Measurements from ENCODE around the gene UBA6. TPM values are rescaled to one million over a fixed set of nuclear protein-coding genes. Genes with fewer than 3 reads are reported as not detected.

UBA6 gene
- total RNA-seq, 4 donors from 2014 or later, result 49.2 to 82.6 (median 77.5) TPM

GRCh38 chr4:67702166-67702565 lies 1.2 kb upstream of the UBA6 start:
- no peak for ATAC-seq (ENCODE audit: low FRiP score)
- TF ChIP-seq CTCF (IDR thresholded peaks at IDR 0.05), result no peak
- no peak for DNase-seq (ENCODE audit: low spot score)

GRCh38 chr4:67701517-67701850 lies 529 bp upstream of the UBA6 start:
- ATAC-seq (ENCODE audit: low FRiP score), result peak; percentile 6
- no peak for TF ChIP-seq CTCF (IDR thresholded peaks at IDR 0.05)
- no peak for DNase-seq (ENCODE audit: low spot score)

GRCh38 chr4:67700116-67700737 lies 728 bp downstream of the UBA6 start:
- no peak for TF ChIP-seq CTCF (IDR thresholded peaks at IDR 0.05)
- DNase-seq (ENCODE audit: low spot score) (no peak), ATAC-seq (ENCODE audit: low FRiP score) (no peak)

GRCh38 chr4:67699603-67700002 lies 1.4 kb downstream of the UBA6 start:
- TF ChIP-seq CTCF (IDR thresholded peaks at IDR 0.05), result no peak
- ATAC-seq (ENCODE audit: low FRiP score), result no peak

GRCh38 chr4:67697860-67698687 lies 2.9 kb downstream of the UBA6 start:
- DNase-seq (ENCODE audit: low spot score), result no peak
- ATAC-seq (ENCODE audit: low FRiP score), result no peak
- TF ChIP-seq CTCF (IDR thresholded peaks at IDR 0.05), result no peak

More at GRCh38 chr4:67699603-67700002, 1.4 kb downstream of the UBA6 start:
- no peak for DNase-seq (ENCODE audit: low spot score)

GRCh38 chr4:67696061-67696460 lies 4.9 kb downstream of the UBA6 start:
- ATAC-seq (ENCODE audit: low FRiP score), result no peak
- no peak for TF ChIP-seq CTCF (IDR thresholded peaks at IDR 0.05)

GRCh38 chr4:67694662-67695061 lies 6.3 kb downstream of the UBA6 start:
- no peak for TF ChIP-seq CTCF (IDR thresholded peaks at IDR 0.05)
- ATAC-seq (ENCODE audit: low FRiP score), result no peak
- DNase-seq (ENCODE audit: low spot score), result no peak

More at GRCh38 chr4:67696061-67696460, 4.9 kb downstream of the UBA6 start:
- DNase-seq (ENCODE audit: low spot score), result no peak
